Pons (tissue), 1 donor: ENCODE data around the gene MAL.

ENCODE experiments used
- DNase-seq: peaks from one replicate; pipeline ENCODE4 v3.0.0-alpha.2; 2016; ENCODE audit warnings: low spot score

Gene MAL

DNA sequence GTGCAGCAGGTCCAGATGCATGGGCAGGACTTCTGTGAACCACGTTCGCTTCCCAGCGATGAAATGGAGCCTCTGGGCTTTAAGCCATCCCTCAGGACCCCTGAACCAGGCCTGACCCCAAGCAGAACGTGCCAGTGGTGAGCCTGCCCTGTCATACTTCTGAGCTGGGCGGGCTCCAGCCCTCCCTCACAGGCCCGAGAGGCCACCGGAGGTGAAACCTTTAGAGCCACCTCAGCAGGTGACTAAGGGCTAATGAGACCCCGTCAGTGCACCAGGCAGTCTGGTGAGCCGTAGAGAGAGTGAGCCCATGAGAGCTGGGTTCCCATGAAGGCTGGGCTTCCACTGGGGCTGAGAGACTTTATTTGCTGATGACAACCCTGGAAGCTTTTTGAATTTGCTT lies 8.9 kb upstream of the MAL start:
- DNase-seq: no peak

DNA sequence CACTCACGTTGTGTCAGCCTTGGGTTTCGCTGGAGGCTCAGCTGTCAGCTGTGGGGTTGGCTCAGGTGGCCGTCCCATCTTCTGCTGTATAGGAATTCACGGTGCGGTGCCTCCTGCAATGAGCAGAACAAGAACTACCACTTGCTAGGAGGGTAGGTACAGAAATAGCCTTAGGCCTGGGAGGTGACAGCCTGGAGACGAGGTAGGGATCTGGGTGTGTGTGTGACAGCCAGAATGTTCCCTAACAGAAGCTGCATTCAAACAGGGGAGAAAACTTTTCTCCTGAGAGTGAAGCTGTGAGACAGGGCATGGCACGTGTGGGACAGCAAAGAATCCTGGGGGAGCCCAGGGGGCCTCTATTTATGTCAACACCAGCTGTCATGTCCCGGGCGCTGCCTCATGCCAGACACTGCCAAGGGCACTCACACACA lies 8.4 kb upstream of the MAL start:
- DNase-seq: no peak

DNA sequence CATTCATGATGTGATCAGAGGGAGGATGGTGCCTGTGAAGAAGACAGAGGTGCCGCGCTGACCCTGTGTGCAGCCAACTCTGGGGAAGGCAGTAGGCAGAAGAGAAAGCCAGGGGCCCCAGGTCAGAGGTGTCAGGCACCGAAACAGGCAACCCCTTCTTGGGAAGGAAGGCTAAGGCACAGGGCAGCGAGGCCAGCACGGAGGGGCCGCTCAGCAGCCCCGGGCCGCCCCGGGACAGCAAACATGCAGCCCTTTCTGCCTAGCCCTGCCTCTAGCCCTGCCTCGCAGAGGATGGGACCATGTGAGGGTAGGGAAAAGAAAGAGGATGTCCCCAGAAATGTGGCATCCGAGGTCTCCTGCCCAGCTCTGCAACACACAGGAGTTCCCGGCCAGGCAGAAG lies 7.7 kb upstream of the MAL start:
- no peak for DNase-seq

DNA sequence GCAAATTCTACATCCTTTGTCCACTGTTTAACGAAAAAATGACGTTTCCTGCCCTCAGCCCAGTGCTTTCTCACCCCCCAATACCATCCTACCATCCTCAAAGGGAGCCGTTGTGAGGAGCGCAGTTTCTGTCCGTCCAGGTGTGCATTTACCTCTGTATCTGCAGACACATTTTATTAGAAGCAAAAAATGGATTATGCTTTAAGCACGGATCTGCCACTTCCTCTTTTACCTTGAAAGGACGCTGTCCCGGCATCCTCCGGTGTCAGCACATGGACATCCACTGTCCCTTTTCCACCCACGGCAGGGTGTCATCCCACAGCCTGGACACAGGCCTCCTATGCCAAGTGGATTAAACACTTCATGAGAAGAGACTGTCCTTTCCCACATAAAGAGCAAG lies 7.2 kb upstream of the MAL start:
- no peak for DNase-seq

DNA sequence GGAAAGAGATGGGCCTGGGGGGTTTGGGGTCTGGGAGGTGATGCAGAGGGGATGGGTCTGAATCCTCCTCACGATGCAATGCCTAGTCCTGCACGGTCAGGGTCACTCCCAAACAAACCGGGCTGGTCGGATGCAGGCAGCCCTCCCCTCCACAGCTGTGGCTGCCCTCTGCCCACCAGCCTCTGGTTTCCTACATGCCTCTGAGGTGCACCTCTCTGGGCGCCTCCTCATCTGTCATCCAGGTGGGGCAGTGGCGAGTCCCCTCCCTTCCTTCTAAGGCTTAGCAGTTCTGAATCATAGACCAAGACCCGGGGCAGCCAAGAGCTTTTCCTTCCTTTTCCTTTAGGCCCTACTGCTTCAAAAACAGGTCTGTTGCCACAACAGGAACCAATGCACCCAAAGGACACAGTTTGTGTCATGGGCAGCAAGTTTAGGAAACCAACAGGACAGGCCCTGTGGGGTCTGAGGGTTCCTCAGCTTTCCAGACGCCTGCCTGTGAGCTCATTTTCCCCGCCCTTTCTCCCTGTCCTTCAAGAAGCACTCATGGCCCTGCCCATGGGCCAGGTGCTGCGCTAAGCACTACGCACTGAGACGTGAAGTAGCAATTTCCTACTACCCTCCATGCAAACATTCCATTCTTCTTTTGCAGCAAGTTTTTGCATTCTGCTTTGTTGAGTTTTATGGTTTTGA lies 6.5 kb upstream of the MAL start:
- no peak for DNase-seq

DNA sequence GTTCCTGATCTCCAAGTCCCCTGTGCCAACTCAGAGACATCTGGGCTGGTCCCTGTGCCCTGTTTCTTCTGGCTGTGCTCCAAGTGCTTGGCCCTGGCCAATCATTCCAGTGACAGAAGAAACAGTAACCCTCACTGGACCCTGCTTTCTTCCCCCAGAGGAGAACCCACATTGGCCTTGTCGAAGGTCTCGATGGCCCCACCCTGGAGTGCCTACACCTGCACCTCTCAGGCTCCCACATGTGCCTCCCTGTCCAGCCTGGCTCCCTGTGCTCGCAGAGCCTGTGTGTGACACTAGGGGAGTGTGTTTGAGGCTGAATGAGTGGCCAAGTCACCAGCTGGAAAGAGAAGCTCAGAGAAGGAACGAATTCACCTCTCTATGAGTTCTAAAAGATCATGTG lies 5.9 kb upstream of the MAL start:
- DNase-seq: peak; percentile 57

DNA sequence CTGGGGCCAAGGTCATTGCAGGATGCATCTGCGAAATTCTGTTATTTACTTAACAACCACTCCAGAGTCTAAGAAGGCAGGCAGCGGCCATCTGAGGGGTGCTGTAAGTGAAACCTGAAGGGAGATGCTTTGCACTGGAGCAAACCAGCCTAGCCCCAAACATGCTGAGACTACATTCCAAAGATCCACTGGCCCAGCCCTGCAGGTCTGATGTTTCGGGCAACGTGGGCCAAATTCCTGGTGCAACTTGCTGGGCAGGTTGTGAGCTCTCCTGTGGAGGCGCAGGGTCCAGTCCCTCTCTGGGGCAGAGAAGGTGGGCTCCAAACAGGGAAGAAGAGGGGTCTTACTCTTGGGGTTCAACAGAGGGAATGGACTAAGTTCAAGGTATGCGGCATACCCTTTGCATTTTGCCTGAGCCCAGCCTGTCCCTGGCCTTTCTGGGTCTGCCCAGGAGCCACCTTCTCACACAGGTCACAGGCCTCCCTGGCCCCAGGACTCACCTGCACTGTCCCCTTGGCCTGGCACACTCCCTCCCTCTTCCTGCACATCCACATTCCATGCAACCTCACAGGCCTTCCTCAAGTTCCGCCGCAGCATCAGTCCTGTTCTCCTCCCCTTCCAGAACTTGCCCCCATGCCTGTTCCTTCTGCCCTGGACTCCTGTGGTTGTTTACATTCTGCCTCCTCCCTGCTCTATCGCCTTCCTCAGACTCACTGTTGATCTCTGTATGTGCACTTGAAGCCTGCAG lies 5.1 kb upstream of the MAL start:
- DNase-seq: no peak

DNA sequence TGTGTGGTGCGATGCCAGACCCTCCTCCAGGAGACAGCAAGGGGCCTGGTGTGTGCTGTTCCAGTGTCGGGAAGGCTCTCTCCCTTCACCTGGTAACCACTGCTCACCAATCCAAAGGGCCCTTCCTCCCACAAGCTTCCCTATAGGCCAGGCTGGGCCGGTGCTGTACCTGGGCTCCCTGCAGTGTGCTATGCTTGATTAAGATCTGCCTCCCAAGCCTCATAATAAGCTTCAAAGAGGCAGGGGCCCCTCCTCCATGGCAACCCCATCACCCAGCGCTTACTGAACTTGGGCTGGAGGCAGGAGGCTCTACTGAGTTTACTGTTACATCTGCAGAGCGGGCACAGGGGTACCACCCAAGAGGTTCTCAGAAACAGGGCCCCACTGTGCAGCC lies 4.5 kb upstream of the MAL start:
- DNase-seq: no peak

DNA sequence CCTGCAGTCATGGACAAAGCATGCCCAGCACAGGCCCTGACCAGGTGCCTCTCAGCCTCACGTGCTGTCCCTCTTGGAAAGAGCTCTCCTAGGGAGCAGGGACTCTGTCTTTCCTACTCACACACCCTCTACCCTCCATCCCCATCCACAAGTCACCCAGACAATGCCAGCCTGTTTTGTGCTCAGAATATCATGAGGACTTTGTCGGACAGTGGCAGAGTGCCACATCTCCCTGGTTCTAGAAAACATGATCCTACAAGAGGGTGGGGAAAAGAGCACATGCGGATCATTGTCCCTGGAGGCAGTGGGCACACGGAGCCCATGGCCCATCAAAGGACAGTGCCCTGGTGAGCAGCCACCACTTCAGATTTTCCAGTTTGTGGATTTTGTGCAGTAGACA lies 3.7 kb upstream of the MAL start:
- peak; percentile 98 for DNase-seq

DNA sequence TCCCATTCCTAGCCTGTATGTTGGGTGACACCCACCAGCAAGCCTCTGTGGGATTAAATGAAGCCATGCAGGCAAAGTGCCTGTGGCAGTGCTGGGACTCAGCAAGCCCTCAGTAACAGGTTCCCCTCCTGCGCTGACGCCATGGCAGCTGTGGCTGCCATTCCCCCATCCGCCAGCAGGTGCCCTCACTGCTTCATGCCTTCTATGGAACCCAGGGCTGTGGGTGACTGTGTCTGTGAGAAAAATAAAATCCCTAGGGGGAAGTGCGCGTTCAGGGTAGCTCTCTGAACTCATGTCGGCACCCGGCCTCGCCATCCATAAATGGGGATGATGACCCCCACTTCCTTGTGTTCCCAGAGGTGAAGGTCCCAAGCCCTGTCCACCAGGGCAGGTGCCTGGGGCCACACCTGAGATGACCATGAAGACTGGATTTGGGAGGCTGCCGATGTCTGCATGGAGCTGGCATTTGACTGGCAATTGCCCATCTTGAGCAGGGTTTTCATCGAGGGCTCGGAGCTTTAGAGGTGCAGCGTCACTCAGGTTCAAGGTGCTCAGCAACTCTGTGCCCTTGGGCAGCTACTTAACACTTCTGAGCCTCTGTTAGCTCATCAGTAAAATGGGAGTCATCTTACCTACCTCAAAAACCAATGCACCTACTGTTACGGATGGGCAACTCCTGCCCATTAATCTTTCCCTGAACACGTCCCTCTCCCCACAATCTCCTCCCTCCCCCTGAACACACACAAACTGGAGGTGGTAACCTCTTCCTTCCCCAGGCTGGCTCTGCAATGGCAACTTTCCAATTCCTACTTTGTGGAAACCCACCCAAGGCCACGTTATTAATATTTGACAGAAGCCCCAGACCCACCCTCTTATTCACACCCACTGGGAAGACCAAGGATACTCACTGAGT lies 2.9 kb upstream of the MAL start:
- DNase-seq: peak; percentile 89

DNA sequence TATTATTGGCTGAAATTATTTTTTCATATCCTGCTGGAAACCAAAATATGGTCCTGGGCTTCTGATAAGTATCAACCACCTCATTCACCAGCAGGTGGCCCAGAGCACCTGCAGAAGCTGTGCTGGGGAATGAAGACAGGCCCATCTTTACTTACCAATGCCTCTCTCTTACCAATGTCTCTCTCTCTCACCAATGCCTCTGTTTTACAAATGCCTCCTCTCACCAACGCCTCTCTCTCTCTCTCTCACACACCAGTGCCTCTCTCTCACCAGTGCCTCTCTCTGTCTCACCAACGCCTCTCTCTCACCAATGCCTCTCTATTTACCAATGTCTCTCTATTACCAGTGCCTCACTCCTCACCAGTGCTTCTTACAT lies 2.3 kb upstream of the MAL start:
- DNase-seq: peak; percentile 50

DNA sequence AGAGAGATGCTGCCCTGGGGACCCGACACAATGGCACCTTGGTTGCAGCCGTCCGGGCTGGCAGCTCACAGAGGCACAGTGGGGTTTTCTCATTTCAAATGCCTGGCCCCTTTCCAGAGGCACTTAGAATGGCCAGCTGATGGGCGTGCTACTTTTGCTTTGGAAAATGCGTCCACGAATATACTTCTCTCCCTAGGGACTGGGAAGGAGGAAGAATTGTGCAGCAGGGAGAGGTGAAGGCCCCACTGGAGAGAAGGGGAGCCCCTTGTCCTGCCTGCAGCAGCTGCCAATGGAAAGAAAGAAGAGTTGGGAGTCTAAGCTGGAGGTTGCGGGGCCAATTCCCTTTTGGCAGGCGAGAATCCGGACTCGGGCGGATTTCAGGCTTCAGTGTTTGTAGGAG lies 1.1 kb upstream of the MAL start:
- DNase-seq: peak; percentile 91

DNA sequence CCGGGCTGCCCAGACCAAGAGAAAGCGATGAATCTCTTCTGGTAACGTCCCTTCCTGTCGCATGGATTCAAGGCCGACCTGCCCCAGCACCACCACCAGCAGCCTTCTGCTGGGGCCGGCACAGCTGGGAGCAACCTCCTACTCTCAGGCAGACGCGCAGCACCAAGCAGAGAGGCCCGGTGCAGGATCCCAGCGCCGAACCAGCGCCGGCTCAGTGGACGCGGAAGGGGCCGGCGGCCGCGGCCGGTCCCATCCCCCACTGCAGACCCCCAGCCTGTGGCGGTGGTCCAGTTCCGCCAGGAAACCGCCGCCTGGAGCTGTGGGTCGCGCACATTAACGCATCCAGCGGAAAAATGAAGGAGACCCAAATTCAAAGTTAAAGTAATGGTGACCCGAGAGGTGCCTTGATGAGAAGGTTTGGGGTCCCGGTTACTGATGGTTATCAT lies 525 bp upstream of the MAL start:
- no peak for DNase-seq

DNA sequence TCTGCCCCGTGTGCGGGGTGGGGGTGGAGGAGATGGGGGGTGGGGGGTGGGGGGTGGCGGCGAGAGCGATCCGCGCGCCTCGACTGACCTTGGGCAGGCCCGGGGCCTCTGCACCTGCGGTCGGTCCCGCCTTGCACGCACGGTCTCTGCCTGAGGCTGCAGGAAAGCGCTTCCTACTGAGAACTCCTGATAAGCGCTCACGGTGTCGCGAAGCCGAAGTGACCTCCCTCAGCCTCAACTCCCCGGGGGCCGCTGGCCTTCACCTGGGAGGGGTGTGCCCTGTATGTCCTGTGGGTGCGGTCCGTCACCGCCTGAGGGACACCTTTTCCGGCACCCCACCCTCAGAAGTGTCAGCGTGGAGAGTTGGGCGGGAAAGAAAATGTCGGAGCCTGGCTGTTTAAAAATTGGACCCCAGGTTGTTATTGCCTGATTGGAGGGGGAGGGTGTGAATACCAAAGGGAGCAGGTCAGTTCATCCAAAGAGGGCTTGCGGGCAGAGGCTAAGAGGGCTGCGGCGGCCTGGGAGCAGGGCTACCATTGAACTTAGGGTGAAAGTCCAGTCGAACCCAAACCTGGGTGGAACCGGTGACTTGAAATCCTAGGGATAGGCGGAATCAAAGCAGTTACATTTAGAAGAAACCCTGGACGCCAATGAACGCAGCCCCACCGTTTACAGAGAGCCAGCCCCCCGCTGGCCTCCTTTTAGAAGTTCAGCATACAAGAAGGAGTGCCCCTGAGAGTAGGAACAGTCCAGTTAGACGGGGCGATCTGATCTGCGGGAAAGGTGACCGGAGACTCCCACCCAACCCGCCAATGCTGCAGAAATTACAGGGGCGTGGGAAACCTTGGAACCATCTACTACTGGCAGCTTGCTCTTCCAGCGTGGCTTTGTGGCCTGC lies 1.2 kb downstream of the MAL start:
- no peak for DNase-seq

DNA sequence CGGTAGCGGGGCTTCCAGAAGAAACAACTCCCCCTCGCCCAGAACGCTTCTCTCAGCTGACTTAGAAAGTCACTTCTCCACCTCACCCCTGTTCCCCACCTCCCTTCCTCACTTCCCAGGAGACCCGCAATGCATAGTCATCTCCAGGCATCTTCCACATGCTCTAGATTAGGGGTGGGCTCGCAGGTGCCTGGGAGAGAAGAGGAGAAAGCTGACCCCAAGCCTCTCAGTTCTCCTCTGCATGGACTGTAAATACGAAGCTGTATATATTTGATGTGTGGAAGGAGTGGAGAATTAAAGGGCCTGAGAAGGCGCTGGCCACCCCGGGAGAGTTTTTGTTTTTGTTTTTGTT lies 1.8 kb downstream of the MAL start:
- DNase-seq: no peak

DNA sequence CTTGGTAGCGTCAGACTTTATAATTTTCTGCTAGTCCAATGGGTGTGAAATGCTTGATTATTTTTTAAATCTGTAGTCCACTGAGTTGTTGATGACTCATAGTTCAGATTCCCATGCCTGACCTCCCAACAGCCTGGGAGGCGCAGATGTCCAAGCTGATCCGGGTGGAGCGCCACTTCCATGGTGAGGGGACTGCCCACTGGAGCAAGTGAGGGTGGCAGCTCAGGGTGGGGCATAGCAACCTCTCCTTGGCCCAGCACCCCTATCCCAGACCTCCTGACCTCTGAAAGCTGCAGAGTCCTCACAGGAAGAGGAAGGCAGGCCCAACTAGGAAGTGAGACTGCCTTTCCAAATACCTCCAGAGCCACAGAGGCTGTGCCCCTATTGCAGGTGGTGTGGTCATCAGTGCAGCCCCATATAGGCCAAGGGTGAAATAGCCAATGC lies 4.4 kb downstream of the MAL start:
- DNase-seq: no peak

DNA sequence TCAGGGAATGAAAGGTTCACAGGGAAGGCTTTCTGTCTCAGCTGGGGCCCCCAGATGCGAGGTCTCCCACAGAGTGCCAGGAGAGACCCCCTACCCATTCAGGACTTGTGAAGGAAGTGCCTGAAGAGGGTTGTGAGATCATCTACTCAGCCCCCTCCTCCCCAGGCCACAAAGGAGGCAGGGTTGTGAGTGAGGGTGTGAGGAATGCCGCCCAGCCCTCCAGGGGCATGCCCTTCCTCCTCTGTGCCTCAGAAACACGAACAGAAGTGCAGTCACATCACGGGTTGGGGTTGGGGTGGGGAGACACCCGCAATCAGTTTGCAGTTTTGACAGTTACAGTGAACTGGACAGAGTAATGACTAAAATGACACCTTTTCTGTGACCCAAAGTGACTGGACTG lies 5.0 kb downstream of the MAL start:
- no peak for DNase-seq

DNA sequence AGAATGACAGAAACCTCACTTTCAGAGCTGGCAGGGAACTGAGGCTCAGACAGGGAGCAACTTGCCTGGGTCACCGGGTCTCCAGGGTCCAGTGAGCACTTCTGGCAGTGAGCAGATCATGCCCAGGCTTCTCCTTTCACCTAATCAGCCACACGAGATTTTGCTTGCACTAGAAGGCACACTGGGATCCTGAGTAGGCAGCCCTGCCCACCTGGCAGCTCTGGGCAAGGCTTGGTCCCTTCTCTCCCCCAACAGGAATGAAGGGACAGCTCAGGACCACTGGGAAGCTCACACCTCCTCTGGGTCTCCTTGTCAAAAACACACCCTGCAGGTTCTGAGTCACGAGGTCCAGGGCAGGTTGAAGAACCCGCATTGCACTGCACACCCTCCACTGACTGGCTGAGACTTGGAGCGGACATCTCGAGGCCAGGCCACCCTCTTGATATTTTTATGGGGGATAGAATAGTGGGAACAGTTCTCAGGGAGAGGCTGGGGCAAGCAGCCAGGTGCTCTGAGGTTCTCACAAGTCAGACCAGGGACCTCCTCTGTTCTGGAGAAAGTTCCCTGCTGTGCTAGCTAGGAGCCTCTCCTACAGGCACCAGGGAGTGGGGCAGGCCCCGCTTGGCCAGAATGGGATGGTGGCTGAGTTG lies 5.7 kb downstream of the MAL start:
- DNase-seq: no peak

DNA sequence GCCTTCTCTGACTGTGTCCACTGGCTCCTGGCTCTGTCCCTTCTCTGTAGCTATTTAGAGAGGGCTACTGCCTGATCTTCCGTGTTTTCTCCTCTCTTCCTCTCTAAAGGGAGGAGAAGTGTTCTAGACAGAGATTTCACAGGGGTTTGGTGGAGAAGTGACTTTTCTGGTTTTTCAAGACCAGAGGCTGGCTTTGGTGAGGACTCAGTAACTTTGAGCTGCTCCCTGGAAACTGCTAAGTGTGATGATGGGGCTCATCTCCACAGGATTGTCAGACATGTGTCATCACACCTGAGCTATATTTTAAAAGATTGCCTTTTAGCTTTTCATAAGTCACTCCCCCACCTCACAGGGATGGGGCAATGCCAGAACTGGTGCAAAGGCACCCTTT lies 6.2 kb downstream of the MAL start:
- DNase-seq: no peak

DNA sequence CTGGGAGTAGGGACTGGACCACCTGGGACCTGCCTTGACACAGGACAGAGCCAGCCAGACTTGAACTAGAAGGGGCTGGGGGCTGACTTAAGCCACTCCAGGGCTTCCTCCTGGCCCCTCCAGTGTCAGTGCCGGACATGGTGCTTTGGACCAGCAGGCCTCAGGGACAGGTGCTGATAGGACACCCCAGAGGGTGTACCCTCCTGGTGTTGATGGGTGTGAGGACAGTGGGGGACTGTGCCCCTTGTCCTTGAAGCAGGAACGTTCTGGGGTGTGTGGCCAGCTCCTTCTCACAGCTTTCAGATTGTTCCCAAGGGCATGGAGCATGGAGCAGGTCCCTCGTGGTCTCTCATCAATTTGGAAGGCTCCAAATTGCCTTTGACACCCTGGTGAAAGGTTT lies 6.8 kb downstream of the MAL start:
- DNase-seq: no peak

DNA sequence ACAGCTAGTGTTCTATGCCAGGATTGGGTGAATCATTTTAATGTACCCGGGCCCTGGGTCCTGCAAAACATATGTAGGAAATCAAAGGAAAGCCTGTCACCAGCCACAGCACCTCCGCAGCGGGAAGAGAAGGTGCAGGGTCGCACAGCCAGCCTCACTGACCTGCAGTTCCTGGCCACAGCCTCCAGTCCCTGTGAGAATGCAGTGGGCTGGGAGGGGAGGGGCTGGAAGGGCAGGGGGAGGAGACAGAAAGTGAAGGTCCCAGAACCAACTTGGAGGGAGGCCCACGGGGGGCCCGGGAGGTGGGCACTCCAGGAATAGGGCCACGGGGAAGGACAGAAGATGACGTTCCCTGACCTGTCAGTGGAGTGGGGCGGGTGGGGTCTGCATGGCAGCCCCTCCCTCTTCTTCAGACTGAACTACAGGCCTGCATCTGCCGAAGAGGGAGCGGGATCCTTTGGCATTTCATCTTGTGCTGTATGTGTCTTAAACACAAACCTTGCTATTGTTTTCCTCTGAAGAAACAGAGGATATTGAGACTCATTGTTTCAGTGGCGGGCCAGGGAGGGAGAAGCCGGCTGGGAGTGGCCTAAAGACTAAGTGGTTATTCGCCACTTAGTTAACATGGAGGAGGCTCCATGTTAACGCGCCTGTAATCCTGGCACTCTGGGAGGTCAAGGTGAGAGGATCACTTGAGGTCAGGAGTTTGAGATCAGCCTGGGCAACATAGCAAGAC lies 7.5 kb downstream of the MAL start:
- peak; percentile 75 for DNase-seq
